HG03432 (cell line): ENCODE results near the gene PTPRG.

Experiments
- ATAC-seq: cut with Tn5 transposase; IDR thresholded peaks from one replicate; pipeline ENCODE4 v1.9.1; 2021; ENCODE audit warnings: mild to moderate bottlenecking, moderate library complexity; ENCODE audit not compliant: unreplicated experiment

Gene PTPRG

GRCh38 chr3:61648481-61648880 is 87.1 kb downstream of the PTPRG start:
- ATAC-seq: no peak

DNA sequence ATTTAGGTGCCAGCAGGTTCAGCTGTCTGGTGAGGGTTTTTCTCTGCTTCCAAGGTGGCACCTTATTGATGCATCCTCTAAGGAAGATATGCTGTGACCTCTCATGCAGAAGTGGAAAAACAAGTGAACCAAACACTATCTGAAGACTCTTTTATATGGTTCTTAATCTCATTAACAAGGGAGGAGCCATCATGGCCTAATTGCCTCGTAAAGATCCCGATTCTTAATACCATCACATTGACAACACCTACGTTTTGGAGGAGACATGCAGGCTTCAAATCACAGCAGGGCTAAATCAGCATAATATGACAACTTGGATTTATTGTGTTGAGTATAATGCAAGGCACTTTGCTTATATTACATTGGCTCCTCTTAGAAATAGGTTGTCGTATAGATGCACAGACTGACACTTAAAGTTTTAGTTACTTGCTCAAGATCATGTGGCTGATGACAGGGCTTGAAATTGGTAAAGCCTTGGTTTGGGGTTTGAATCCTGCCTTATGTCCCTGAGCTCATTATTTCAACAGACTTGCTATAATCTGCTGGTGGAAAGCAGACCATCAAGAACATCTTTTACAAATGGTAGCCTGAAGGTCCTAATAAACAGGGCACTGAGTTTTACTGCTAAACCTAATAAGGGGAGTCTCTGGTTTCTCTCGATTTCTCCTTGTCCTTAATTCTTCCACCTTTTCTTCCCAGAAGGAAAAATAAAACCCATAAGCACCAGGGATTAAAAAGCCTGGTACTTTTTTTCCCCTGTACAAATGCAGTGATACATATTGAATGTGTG is 88.2 kb downstream of the PTPRG start:
- no peak for ATAC-seq

DNA sequence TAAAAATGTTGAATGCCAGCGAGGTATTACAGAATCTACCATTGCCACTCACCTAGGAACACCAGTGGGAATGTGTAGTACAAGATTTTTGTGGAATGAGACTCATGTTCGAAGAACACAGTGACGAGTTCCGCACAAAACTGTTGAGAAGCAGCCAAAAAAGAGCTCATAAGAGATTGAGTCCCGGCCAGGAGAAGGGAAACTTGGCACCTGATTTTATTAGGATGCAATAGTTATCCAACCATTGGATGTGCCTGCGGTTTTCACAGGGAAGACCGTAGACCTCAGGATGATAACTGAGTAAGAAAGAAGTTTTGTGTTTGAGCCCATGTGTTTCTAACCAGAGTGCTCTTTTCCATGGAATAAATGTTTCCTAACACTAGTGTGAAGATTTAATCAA is 88.9 kb downstream of the PTPRG start:
- no peak for ATAC-seq

GRCh38 chr3:61650719-61651410 is 89.5 kb downstream of the PTPRG start:
- no peak for ATAC-seq

GRCh38 chr3:61657689-61658088 is 96.3 kb downstream of the PTPRG start:
- ATAC-seq: no peak

DNA sequence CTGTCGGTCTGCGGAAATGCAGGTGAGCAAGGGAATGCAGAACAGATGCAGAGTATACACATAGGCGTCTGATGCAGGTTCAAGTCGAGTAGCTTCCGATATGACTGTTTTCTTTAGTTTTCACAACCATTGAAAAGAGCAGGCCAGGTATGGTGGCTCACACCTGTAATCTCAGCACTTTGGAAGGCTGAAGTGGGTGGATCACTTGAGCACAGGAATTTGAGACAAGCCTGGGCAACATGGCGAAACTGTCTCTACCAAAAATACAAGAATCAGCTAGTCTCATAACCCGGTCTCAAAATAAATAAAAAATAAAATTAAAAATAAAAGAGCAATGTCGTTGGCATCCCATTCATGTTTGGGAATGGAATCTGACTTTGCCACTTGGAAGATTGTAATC is 101.5 kb downstream of the PTPRG start:
- no peak for ATAC-seq

DNA sequence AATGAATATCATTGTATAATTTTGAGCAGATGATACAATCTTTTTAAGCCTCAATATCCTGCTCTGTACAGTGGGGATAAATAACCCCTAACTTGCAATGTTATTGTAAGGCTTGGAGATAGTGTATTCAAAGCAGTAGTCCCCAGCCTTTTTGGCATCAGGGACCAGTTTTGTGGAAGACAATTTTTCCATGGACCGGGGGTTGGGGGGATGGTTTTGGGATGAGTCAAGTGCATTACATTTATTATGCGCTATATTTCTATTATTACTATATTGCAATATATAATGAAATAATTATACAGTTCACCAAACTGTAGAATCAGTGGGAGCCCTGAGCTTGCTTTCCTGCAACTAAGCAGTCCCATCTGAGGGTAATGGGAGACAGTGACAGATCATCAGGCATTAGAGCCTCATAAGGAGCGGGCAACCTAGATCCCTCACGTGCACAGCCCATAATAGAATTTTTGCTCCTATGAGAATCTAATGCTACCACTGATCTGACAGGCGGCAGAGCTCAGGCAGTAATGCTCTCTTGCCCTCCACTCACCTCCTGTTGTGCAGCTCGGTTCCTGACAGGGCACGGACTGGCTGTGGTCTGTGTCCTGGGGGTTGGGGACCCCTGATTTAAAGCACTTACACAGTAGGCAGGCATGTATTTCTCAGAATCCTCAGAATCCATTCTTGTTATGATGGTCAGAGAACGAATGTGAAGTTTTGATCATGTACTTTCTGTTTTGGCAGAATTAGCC is 102.2 kb downstream of the PTPRG start:
- no peak for ATAC-seq

- no peak for ATAC-seq
Observed at GRCh38 chr3:61664105-61664482, 102.7 kb downstream of the PTPRG start.

- ATAC-seq: no peak
Observed at GRCh38 chr3:61665121-61665520, 103.8 kb downstream of the PTPRG start.

GRCh38 chr3:61665987-61666386 is 104.6 kb downstream of the PTPRG start:
- ATAC-seq: no peak

DNA sequence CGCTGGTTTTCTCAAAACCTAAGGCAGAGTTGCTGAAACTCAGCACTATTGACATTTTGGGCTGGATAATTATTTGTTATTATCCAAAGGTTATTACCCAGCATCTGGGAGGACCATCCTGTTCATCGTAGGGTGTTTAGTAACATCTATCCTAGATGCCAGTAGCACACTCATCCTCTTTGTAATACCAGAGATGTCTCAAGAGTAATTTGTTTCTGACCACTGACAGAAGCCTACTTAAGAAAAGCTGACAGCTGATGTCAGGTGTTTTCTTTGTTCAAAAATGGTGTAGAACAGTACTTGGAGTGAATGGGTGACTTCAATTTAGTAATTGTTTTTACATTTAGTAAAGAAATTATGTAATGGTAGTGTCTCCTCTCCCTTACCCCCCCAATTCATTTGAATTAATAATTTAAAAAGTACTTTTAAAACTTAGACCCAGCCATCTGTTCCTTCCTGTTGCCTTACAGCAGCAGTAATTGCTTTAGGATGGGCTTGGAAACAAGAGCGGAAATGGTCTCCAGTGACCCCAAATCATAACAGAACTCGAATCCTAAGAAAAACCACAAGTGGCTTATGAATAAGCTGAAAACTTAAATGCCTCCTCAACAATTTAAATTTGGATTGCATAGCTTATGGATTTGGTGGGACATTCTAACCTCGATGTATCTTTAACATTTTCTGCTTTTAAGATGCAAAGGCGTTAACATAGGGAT is 105.4 kb downstream of the PTPRG start:
- ATAC-seq: no peak

GRCh38 chr3:61667383-61667782 is 106.0 kb downstream of the PTPRG start:
- no peak for ATAC-seq

- no peak for ATAC-seq
Observed at GRCh38 chr3:61667814-61668213, 106.4 kb downstream of the PTPRG start.

- ATAC-seq: no peak
Observed at GRCh38 chr3:61668317-61668864, 107.0 kb downstream of the PTPRG start.

DNA sequence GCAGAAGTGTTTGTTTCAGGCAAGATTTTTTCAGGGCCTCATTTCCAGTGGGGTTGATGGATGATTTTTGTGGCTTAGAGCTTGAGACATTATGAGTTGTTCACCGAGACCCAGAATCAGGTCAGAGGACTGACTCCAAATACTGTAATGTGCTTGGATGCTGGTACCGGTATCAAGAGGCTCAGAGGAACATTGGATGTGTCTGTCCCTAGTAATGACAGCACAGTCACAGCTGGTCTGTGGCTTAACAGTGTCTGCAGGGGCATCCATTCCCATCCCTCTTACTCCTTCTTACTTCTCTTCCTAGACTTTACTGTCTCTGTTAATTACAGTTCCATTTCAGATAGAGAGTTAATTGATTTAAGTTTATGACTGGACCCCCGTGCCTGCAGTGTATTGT is 107.8 kb downstream of the PTPRG start:
- ATAC-seq: no peak

- no peak for ATAC-seq
Observed at GRCh38 chr3:61669668-61670299, 108.4 kb downstream of the PTPRG start.

GRCh38 chr3:61673651-61674050 is 112.3 kb downstream of the PTPRG start:
- ATAC-seq: no peak

DNA sequence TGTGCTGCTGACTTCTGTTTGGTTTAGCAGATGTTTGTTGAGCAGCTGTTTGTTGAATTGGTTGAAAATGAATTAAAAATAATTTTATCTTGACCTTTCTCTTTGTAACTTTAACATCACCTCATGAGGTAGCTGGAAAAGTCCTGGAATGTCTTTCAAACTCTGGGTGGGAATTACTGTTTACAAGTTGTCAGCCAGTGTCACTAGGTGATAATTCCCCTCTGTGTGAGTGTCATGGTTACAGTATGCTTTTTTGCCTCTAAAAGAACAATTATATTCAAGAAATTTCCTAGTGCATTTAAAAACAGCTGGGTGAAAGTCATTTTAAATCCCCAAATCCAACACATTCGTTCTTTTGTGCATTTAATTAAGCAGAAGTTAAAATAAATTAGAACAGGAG is 113.2 kb downstream of the PTPRG start:
- ATAC-seq: no peak

- ATAC-seq: no peak
Observed at GRCh38 chr3:61679026-61679425, 117.7 kb downstream of the PTPRG start.

- ATAC-seq: no peak
Observed at GRCh38 chr3:61680617-61681016, 119.2 kb downstream of the PTPRG start.
